C4-2B (cell line): ENCODE data around the gene OLA1.

ENCODE experiments used
- H3K27ac ChIP-seq: fragments of 450-650 bp; 2 replicates; pipeline ENCODE4 v1.5.1; 2017
- CTCF ChIP-seq: fragments of 450-650 bp; conservative IDR thresholded peaks from 2 replicates; pipeline ENCODE4 v1.5.1; 2017; ENCODE audit warnings: mild to moderate bottlenecking
- ZFX ChIP-seq: fragments of 450-650 bp; IDR thresholded peaks from 2 replicates; pipeline ENCODE4 v1.6.1; 2017

Gene OLA1

GRCh38 chr2:174090476-174090875 is 157.9 kb downstream of the OLA1 start:
- H3K27ac ChIP-seq: no peak overlapping the region
- TF ChIP-seq ZFX: no peak
- TF ChIP-seq CTCF: no peak

- TF ChIP-seq ZFX (no peak), CTCF (no peak)
- no peak overlapping the region for H3K27ac ChIP-seq
Measured at GRCh38 chr2:174088706-174089460, 159.4 kb downstream of the OLA1 start.

- TF ChIP-seq ZFX (no peak), CTCF (no peak)
- no peak overlapping the region for H3K27ac ChIP-seq
Measured at GRCh38 chr2:174086708-174087107, 161.6 kb downstream of the OLA1 start.

GRCh38 chr2:174085781-174086180 is 162.6 kb downstream of the OLA1 start:
- TF ChIP-seq CTCF (no peak), ZFX (no peak)
- no peak overlapping the region for H3K27ac ChIP-seq

- no peak overlapping the region for H3K27ac ChIP-seq
- TF ChIP-seq ZFX (no peak), CTCF (no peak)
Measured at GRCh38 chr2:174083843-174084458, 164.4 kb downstream of the OLA1 start.

GRCh38 chr2:174080672-174081121 is 167.6 kb downstream of the OLA1 start:
- no peak overlapping the region for H3K27ac ChIP-seq
- no peak for TF ChIP-seq ZFX

GRCh38 chr2:174078275-174078674 is 170.1 kb downstream of the OLA1 start:
- TF ChIP-seq CTCF (peak; percentile 65), ZFX (no peak)
- H3K27ac ChIP-seq: no peak overlapping the region
